Measurements from ENCODE around the gene SYTL3. TPM values are rescaled to one million over a fixed set of nuclear protein-coding genes. Genes with fewer than 3 reads are reported as not detected.

Gene SYTL3
- total and polyA plus RNA-seq, 2 donors (not counting 1 experiment from before 2014, with no cell fraction given), result 1.1 to 5.4 TPM

- Mint-ChIP-seq H3K27me3 (no peaks in the 10 kb centered on the region), H3K9me3 (ENCODE audit: insufficient read depth) (no peaks in the 10 kb centered on the region), H3K4me3 (no peak overlapping the region), H3K27ac (no peak overlapping the region), H3K4me1 (peaks cover 6% of the 10 kb centered on the region)
- TF ChIP-seq EZH2 (IDR thresholded peaks at IDR 0.05; ENCODE audit: borderline replicate concordance, insufficient read depth, low read depth, low read length, poor library complexity, severe bottlenecking), result no peak
- POLR2A ChIA-PET, result interaction anchor here (0.7 kb wide), 1 partner anchor 10 kb away, joined by 3 read pairs; no protein-coding TSS in a partner anchor
- no peaks in the 10 kb centered on the region for H4K20me1 ChIP-seq (ENCODE audit: control insufficient read depth, insufficient read depth, low read length, poor library complexity, severe bottlenecking)
- no peak overlapping the region for H3K4me2 ChIP-seq (replicated peaks; ENCODE audit: low read depth, low read length, poor library complexity, severe bottlenecking)
- H2AFZ ChIP-seq (ENCODE audit: insufficient read depth, low read depth, low read length, poor library complexity, severe bottlenecking), result no peak overlapping the region
- no peaks in the 10 kb centered on the region for H3K36me3 ChIP-seq (replicated peaks in 1 of 2; ENCODE audit: control extremely low read depth in 1 of 2, control insufficient read depth in 1 of 2, extremely low read depth in 1 of 2, insufficient read depth in 2 of 2, low read length in 1 of 2)
- no peak overlapping the region for H3K27ac ChIP-seq (ENCODE audit: low read length in 2 of 2)
- no peak overlapping the region for H3K4me3 ChIP-seq (ENCODE audit: control extremely low read depth in 1 of 5, extremely low read depth in 1 of 5, insufficient read depth in 1 of 5, low read depth in 2 of 5, low read length in 4 of 5)
- H3K27me3 ChIP-seq (replicated peaks in 1 of 4; ENCODE audit: control extremely low read depth in 1 of 4, control insufficient read depth in 3 of 4, insufficient read depth in 4 of 4, low read length in 3 of 4), result no peaks in the 10 kb centered on the region
- intact Hi-C loops (cut with micrococcal nuclease), result no loop called here
- 94% methylated on average over 7 of the region's 9 CpGs for WGBS (ENCODE audit: insufficient coverage)
- ATAC-seq (ENCODE audit: low read depth) (no peak), DNase-seq (no peak)
- H3K9ac ChIP-seq (ENCODE audit: low read length), result no peak overlapping the region
- H3K4me1 ChIP-seq (ENCODE audit: control insufficient read depth in 2 of 2, insufficient read depth in 2 of 2, low read length in 2 of 2), result peaks cover 7 to 9% of the 10 kb centered on the region in 2 donors
- no peaks in the 10 kb centered on the region for H3K9me3 ChIP-seq (ENCODE audit: control extremely low read depth in 1 of 3, control insufficient read depth in 2 of 3, insufficient read depth in 1 of 3, low read length in 2 of 3)
- CTCF ChIA-PET, result interaction anchor here (0.9 to 1.3 kb wide), 2 partner anchors 57 to 221 kb away, joined by 3 to 8 read pairs; no protein-coding TSS in a partner anchor
- no peaks in the 10 kb centered on the region for H3K79me2 ChIP-seq (ENCODE audit: control insufficient read depth, insufficient read depth, low read length)
Observed at GRCh38 chr6:158751921-158752320, 102.1 kb downstream of the SYTL3 start.

GRCh38 chr6:158752613-158753012, 102.8 kb downstream of the SYTL3 start:
- 75% methylated on average over 2 of the region's 3 CpGs for WGBS (ENCODE audit: insufficient coverage)
- DNase-seq (peak; percentile 45), ATAC-seq (ENCODE audit: low read depth) (peak; percentile 47)
- Histone ChIP-seq H2AFZ (ENCODE audit: insufficient read depth, low read depth, low read length, poor library complexity, severe bottlenecking) (no peak overlapping the region), H3K9me3 (ENCODE audit: control extremely low read depth in 1 of 3, control insufficient read depth in 2 of 3, insufficient read depth in 1 of 3, low read length in 2 of 3) (no peaks in the 10 kb centered on the region), H3K27me3 (replicated peaks in 1 of 4; ENCODE audit: control extremely low read depth in 1 of 4, control insufficient read depth in 3 of 4, insufficient read depth in 4 of 4, low read length in 3 of 4) (no peaks in the 10 kb centered on the region), H3K79me2 (ENCODE audit: control insufficient read depth, insufficient read depth, low read length) (no peaks in the 10 kb centered on the region), H3K36me3 (replicated peaks in 1 of 2; ENCODE audit: control extremely low read depth in 1 of 2, control insufficient read depth in 1 of 2, extremely low read depth in 1 of 2, insufficient read depth in 2 of 2, low read length in 1 of 2) (no peaks in the 10 kb centered on the region), H3K4me1 (ENCODE audit: control insufficient read depth in 2 of 2, insufficient read depth in 2 of 2, low read length in 2 of 2) (peaks cover 7 to 9% of the 10 kb centered on the region in 2 donors), H4K20me1 (ENCODE audit: control insufficient read depth, insufficient read depth, low read length, poor library complexity, severe bottlenecking) (no peaks in the 10 kb centered on the region), H3K9ac (ENCODE audit: low read length) (no peak overlapping the region), H3K4me2 (replicated peaks; ENCODE audit: low read depth, low read length, poor library complexity, severe bottlenecking) (peak overlapping the region; percentile 25), H3K27ac (ENCODE audit: low read length in 2 of 2) (no peak overlapping the region), H3K4me3 (ENCODE audit: control extremely low read depth in 1 of 5, extremely low read depth in 1 of 5, insufficient read depth in 1 of 5, low read depth in 2 of 5, low read length in 4 of 5) (no peak overlapping the region)
- H3K27ac Mint-ChIP-seq, result no peak overlapping the region
- CTCF ChIA-PET, result interaction anchor here (0.9 to 1.3 kb wide), 5 partner anchors 37 to 220 kb away, joined by 3 to 8 read pairs (median 4); no protein-coding TSS in a partner anchor
- POLR2A ChIA-PET, result interaction anchor here (0.6 to 0.7 kb wide), 3 partner anchors 35 to 201 kb away, joined by 3 to 6 read pairs (median 5); no protein-coding TSS in a partner anchor
- H3K27me3 Mint-ChIP-seq, result no peaks in the 10 kb centered on the region
- H3K4me3 Mint-ChIP-seq, result no peak overlapping the region
- H3K9me3 Mint-ChIP-seq (ENCODE audit: insufficient read depth), result no peaks in the 10 kb centered on the region
- intact Hi-C loops (cut with micrococcal nuclease), result no loop called here
- TF ChIP-seq, protein P1, sequence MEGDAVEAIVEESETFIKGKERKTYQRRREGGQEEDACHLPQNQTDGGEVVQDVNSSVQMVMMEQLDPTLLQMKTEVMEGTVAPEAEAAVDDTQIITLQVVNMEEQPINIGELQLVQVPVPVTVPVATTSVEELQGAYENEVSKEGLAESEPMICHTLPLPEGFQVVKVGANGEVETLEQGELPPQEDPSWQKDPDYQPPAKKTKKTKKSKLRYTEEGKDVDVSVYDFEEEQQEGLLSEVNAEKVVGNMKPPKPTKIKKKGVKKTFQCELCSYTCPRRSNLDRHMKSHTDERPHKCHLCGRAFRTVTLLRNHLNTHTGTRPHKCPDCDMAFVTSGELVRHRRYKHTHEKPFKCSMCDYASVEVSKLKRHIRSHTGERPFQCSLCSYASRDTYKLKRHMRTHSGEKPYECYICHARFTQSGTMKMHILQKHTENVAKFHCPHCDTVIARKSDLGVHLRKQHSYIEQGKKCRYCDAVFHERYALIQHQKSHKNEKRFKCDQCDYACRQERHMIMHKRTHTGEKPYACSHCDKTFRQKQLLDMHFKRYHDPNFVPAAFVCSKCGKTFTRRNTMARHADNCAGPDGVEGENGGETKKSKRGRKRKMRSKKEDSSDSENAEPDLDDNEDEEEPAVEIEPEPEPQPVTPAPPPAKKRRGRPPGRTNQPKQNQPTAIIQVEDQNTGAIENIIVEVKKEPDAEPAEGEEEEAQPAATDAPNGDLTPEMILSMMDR (IDR thresholded peaks at IDR 0.05), result no peak
- TF ChIP-seq EZH2 (IDR thresholded peaks at IDR 0.05; ENCODE audit: borderline replicate concordance, insufficient read depth, low read depth, low read length, poor library complexity, severe bottlenecking), result no peak
- H3K4me1 Mint-ChIP-seq, result peaks cover 6% of the 10 kb centered on the region

Data from B cell (primary cell).